Fibroblast of villous mesenchyme (primary cell): Measurements from ENCODE around the gene PSMD6. TPM values are rescaled to one million over a fixed set of nuclear protein-coding genes. Genes with fewer than 3 reads are reported as not detected.

Source experiments
- DNase-seq: peaks from one replicate; pipeline ENCODE4 v3.0.0-alpha.2; 2010; ENCODE audit warnings: low read depth
- H3K4me3 ChIP-seq: 2 replicates; pipeline ENCODE4 v1.5.1; 2011; ENCODE audit warnings: low read depth, mild to moderate bottlenecking, low read length
- CTCF ChIP-seq: IDR thresholded peaks from 2 replicates; pipeline ENCODE4 v1.5.1; 2012; ENCODE audit warnings: low read depth, mild to moderate bottlenecking, low read length; ENCODE audit not compliant: insufficient read depth
- small RNA-seq: library from RNA; depleted of rRNA; stranded (forward); fragments of <200 nt; gene quantifications from one replicate; pipeline ENCODE3, GENCODE V24; 2012
- total RNA-seq: library from RNA; depleted of rRNA; stranded (reverse); fragments of >200 nt; gene quantifications from 2 replicates; pipeline ENCODE4 v1.2.3, GENCODE V29; 2012

Gene PSMD6
- total RNA-seq, 1 donor: 101 TPM

- no peak overlapping the region for H3K4me3 ChIP-seq
- DNase-seq: no peak
- no peak for TF ChIP-seq CTCF
These were observed 57.3 kb downstream of the PSMD6 start for GRCh38 chr3:63966007-63966406.

- DNase-seq: no peak
- H3K4me3 ChIP-seq: no peak overlapping the region
- TF ChIP-seq CTCF: no peak
These were observed 58.4 kb downstream of the PSMD6 start for GRCh38 chr3:63964681-63965485.

GRCh38 chr3:63963496-63963895 lies 59.8 kb downstream of the PSMD6 start:
- DNase-seq: no peak
- no peak overlapping the region for H3K4me3 ChIP-seq
- TF ChIP-seq CTCF: no peak

- no peak overlapping the region for H3K4me3 ChIP-seq
- TF ChIP-seq CTCF: peak; percentile 71
- peak; percentile 73 for DNase-seq
These were observed 61.4 kb downstream of the PSMD6 start for GRCh38 chr3:63961891-63962290.

Small RNAs within 50 kb of the gene (small RNA-seq; reads per million reads assigned to genes)
- gene RF00012: 0.28 reads per million

Other genes starting within 250 kb of the PSMD6 start
- not detected in 2 replicates for gene C3orf49, start 204.2 kb downstream of the PSMD6 start, total RNA-seq
- gene THOC7, start 159.7 kb downstream of the PSMD6 start, total RNA-seq: 46.1 and 47.9 TPM in 2 replicates
- gene ATXN7, start 159.6 kb downstream of the PSMD6 start, total RNA-seq: 12.9 and 14.7 TPM in 2 replicates
- gene SCAANT1, start 111.1 kb downstream of the PSMD6 start, total RNA-seq: not detected in 2 replicates
- 36.3 and 42.2 TPM in 2 replicates for gene PRICKLE2, start 202.0 kb upstream of the PSMD6 start, total RNA-seq